ENCODE measurements around the gene ATP1B4. TPM values are rescaled to one million over a fixed set of nuclear protein-coding genes. Genes with fewer than 3 reads are reported as not detected.

ATP1B4 gene
- total and polyA plus RNA-seq, 12 donors, result not detected

DNA sequence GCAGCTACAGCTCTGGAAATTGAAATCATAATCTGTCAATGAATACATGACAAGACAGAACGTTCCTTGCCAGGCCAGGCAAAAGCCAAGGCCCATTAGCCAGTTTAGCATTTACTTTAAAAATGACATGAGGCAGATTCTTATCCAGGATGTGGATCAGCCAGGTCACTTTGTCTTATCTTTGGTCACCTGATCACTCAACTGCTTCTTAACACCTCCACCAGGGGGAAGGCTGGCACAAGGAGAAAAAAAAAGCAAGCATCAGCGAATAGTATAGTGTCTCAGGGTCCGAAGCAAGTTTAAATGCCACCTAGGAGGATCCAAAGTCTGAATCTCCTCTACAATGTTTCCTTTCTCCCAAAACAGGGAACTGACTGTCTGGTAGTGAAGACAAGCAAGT lies 18.8 kb downstream of the ATP1B4 start:
- H3K36me3 ChIP-seq (replicated peaks in 1 of 2), result no peaks in the 10 kb centered on the region
- no peaks in the 10 kb centered on the region for H3K9me3 ChIP-seq (replicated peaks in 1 of 3)
- WGBS, 4 donors, result 22 to 40% (median 35%) methylated on average over 2 to 3 of the region's 3 CpGs
- no peaks in the 10 kb centered on the region for H3K4me1 ChIP-seq (replicated peaks in 1 of 2)
- TF ChIP-seq POLR2A (IDR thresholded peaks at IDR 0.05), result no peak
- TF ChIP-seq, protein P1, sequence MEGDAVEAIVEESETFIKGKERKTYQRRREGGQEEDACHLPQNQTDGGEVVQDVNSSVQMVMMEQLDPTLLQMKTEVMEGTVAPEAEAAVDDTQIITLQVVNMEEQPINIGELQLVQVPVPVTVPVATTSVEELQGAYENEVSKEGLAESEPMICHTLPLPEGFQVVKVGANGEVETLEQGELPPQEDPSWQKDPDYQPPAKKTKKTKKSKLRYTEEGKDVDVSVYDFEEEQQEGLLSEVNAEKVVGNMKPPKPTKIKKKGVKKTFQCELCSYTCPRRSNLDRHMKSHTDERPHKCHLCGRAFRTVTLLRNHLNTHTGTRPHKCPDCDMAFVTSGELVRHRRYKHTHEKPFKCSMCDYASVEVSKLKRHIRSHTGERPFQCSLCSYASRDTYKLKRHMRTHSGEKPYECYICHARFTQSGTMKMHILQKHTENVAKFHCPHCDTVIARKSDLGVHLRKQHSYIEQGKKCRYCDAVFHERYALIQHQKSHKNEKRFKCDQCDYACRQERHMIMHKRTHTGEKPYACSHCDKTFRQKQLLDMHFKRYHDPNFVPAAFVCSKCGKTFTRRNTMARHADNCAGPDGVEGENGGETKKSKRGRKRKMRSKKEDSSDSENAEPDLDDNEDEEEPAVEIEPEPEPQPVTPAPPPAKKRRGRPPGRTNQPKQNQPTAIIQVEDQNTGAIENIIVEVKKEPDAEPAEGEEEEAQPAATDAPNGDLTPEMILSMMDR (IDR thresholded peaks at IDR 0.05), result peak in 2 of 6 experiments; percentile 3 to 23
- intact Hi-C loops (cut with DNase I), result no loop called here
- peaks cover 3% of the 10 kb centered on the region for H3K27me3 ChIP-seq
- DNase-seq, result no peak
- H3K4me3 ChIP-seq, result no peak overlapping the region
- H3K27ac ChIP-seq, result no peak overlapping the region

DNA sequence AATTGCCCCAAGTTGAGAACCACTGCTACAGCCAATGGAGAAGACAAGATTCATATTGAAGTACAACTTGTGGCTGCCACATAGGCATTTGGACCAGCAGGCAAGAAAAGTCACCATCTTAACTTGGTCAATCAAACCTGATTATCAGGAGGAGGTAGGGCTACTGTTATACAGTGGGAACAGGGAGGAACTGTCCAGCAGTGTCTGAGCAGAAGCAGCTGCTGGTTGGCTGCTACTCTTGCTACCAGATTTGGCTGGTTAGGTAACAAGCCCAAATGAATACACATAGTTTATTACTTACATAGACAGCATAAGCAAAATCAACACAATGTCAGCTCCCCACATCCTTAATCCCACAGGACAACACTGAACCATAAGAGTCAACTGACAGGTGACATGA lies 39.4 kb downstream of the ATP1B4 start:
- intact Hi-C loops (cut with DNase I), result no loop called here
- DNase-seq, result no peak
- Histone ChIP-seq H3K27ac (no peak overlapping the region), H3K9me3 (replicated peaks in 1 of 3) (no peaks in the 10 kb centered on the region), H3K4me3 (no peak overlapping the region), H3K36me3 (replicated peaks in 1 of 2) (no peaks in the 10 kb centered on the region), H3K27me3 (peaks cover 6% of the 10 kb centered on the region), H3K4me1 (replicated peaks in 1 of 2) (no peaks in the 10 kb centered on the region)
- TF ChIP-seq POLR2A (IDR thresholded peaks at IDR 0.05), result no peak
- TF ChIP-seq, protein P1 (IDR thresholded peaks at IDR 0.05), result no peak

DNA sequence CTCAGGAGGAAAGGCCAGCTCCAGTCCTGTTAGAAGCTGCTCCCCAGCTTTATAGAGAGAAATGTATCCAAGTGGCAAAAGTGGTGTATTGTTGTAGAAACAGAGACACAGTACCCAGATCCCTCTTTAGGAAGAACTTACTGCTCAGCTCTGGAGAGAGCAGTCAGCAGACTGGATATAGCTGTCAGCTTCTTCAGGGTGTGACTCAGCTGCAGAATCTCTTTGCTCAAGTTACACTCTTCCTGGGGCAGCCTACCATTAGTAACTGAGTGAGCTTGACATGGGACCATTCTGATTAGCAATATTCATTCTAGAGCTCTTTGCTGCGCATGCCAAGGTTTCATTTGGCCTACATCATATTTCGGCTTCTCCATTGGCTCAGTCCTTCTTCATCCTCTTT lies 40.5 kb downstream of the ATP1B4 start:
- H3K36me3 ChIP-seq (replicated peaks in 1 of 2), result no peaks in the 10 kb centered on the region
- no peaks in the 10 kb centered on the region for H3K4me1 ChIP-seq (replicated peaks in 1 of 2)
- no peak overlapping the region for H3K27ac ChIP-seq
- TF ChIP-seq, protein P1 (IDR thresholded peaks at IDR 0.05), result no peak
- no peak for TF ChIP-seq POLR2A (IDR thresholded peaks at IDR 0.05)
- no peak overlapping the region for H3K4me3 ChIP-seq
- H3K9me3 ChIP-seq (replicated peaks in 1 of 3), result no peaks in the 10 kb centered on the region
- H3K27me3 ChIP-seq, result peaks cover 6% of the 10 kb centered on the region
- intact Hi-C loops (cut with DNase I), result no loop called here
- 83 to 95% (median 88%) methylated on average over 2 of the region's 2 CpGs for WGBS, 4 donors
- DNase-seq, result no peak

DNA sequence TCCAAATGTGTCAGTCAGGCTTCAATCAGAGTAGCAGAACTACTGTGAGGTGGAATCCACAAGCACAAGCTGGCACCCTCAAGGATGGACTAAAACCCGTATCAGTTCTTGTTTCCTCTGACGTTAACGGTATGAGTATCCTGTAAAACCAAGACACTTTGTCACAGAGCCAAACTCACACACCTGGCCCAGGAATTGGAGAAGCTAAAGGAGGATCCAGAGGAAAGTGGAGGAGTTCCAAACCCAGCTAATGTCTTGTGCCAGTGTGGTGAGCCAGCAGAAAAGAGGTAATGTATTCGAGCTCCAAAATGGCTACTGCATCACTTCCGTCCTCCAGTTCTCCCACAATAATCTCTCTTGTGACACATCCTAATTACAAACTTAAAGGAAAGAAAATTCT lies 44.7 kb downstream of the ATP1B4 start:
- intact Hi-C loops (cut with DNase I), result no loop called here
- no peak for DNase-seq

More for the DNA sequence above, 44.7 kb downstream of the ATP1B4 start:
- no peaks in the 10 kb centered on the region for H3K36me3 ChIP-seq (replicated peaks in 1 of 2)
- no peak overlapping the region for H3K27ac ChIP-seq
- H3K4me1 ChIP-seq (replicated peaks in 1 of 2), result no peaks in the 10 kb centered on the region
- no peaks in the 10 kb centered on the region for H3K27me3 ChIP-seq
- H3K9me3 ChIP-seq (replicated peaks in 1 of 3), result no peaks in the 10 kb centered on the region
- WGBS, 4 donors, result 73 to 84% (median 81%) methylated on average over 4 to 5 of the region's 5 CpGs
- H3K4me3 ChIP-seq, result no peak overlapping the region
- TF ChIP-seq POLR2A (IDR thresholded peaks at IDR 0.05), result no peak
- TF ChIP-seq, protein P1 (IDR thresholded peaks at IDR 0.05), result no peak

Data from adrenal gland (tissue), 12 donors.